Panc1 (cell line): ENCODE data around the gene LINGO1. TPM values are rescaled to one million over a fixed set of nuclear protein-coding genes. Genes with fewer than 3 reads are reported as not detected.

Experiments
- ATAC-seq: fragments of 200-7000 bp; cut with Tn5 transposase; 2 replicates; pipeline ENCODE4 v1.9.1; 2020; ENCODE audit warnings: mild to moderate bottlenecking, moderate library complexity
- BruUV-seq: library from RNA; stranded (reverse); fragments of 400-500 nt; replicated peaks from 2 replicates; lab custom pipeline; 2021; lab: Mats Ljungman, UMichigan
- CTCF ChIA-PET: fragments of 300-600 bp; sonication (Branson Sonifier 250); formaldehyde crosslinking; loops from one replicate; lab custom pipeline; 2022; ENCODE audit warnings: antibody characterized with exemption; lab: Charles Lee
- POLR2A ChIA-PET: fragments of 300-600 bp; sonication (Branson Sonifier 250); formaldehyde crosslinking; loops from one replicate; lab custom pipeline; 2022; ENCODE audit warnings: antibody characterized with exemption; lab: Charles Lee
- DNase-seq: peaks from one replicate; pipeline ENCODE4 v3.0.0-alpha.2; 2010; ENCODE audit warnings: low read depth, low spot score
- H3K27ac ChIP-seq: 2 replicates; pipeline ENCODE4 v1.5.1; 2011; ENCODE audit warnings: mild to moderate bottlenecking, low read length, inconsistent platforms
- H3K27me3 ChIP-seq: fragments of 200-500 bp; sonication (Bioruptor generic); 2 replicates; pipeline ENCODE4 v1.6.0; 2014; ENCODE audit warnings: low read length, inconsistent platforms; ENCODE audit not compliant: control insufficient read depth, insufficient read depth
- H3K36me3 ChIP-seq: fragments of 200-500 bp; sonication (Bioruptor generic); 2 replicates; pipeline ENCODE4 v1.5.1; 2014; ENCODE audit warnings: inconsistent platforms, mild to moderate bottlenecking, low read length, moderate library complexity; ENCODE audit not compliant: control insufficient read depth, insufficient read depth
- H3K4me1 ChIP-seq: 2 replicates; pipeline ENCODE4 v1.5.1; 2011; ENCODE audit warnings: inconsistent platforms, mild to moderate bottlenecking, low read length, moderate library complexity; ENCODE audit not compliant: control insufficient read depth, insufficient read depth
- H3K4me3 ChIP-seq, 2 experiments: 2 replicates each; pipeline ENCODE4 v1.5.1; 2011 to 2012; ENCODE audit warnings: low read depth in 2 of 2, low read length in 2 of 2, mild to moderate bottlenecking in 2 of 2, inconsistent platforms in 1 of 2, moderate library complexity in 1 of 2
- H3K9me3 ChIP-seq: fragments of 200-500 bp; sonication (Bioruptor generic); 2 replicates; pipeline ENCODE4 v1.5.1; 2014; ENCODE audit warnings: low read depth, mild to moderate bottlenecking, inconsistent platforms, low read length, moderate library complexity; ENCODE audit not compliant: control insufficient read depth, insufficient read depth
- POLR2AphosphoS5 ChIP-seq: IDR thresholded peaks from 2 replicates; pipeline ENCODE4 v1.6.1; 2012; ENCODE audit warnings: mild to moderate bottlenecking, low read depth, low read length, moderate library complexity
- SIN3A ChIP-seq: IDR thresholded peaks from 2 replicates; pipeline ENCODE4 v1.6.1; 2012; ENCODE audit warnings: low read depth, mild to moderate bottlenecking, low read length, moderate library complexity, borderline replicate concordance; ENCODE audit not compliant: insufficient read depth
- TCF7L2 ChIP-seq: IDR thresholded peaks from 2 replicates; pipeline ENCODE4 v1.6.1; 2011; ENCODE audit warnings: mild to moderate bottlenecking, low read depth, low read length, inconsistent platforms
- in situ Hi-C: cut with HindIII; loops from 2 replicates; pipeline ENCODE4 v1.10.0; 2016; ENCODE audit warnings: low sequenced_read_pairs, low pct_unique_long_range_greater_than_20kb
- intact Hi-C: fragments of 100-400 bp; cut with micrococcal nuclease; formaldehyde crosslinking; loops from one replicate; pipeline ENCODE4 v1.10.0; 2022; ENCODE audit not compliant: unreplicated experiment
- total RNA-seq: library from RNA; stranded (reverse); gene quantifications from one replicate; pipeline ENCODE4 v1.2.1, GENCODE V29; 2021; ENCODE audit not compliant: unreplicated experiment
- TF ChIP-seq, protein P1 (sequence below), 2 experiments: IDR thresholded peaks; 2 replicates each; pipeline ENCODE4 v1.6.1; 2011 to 2012; ENCODE audit warnings: low read depth in 2 of 2, control low read depth in 1 of 2, low read length in 1 of 2, mild to moderate bottlenecking in 1 of 2, moderate library complexity in 1 of 2; ENCODE audit not compliant: insufficient read depth in 1 of 2
- TF ChIP-seq, protein P2 (sequence below): fragments of 450-650 bp; IDR thresholded peaks from 2 replicates; pipeline ENCODE4 v1.5.1; 2017; ENCODE audit warnings: mild to moderate bottlenecking

Gene LINGO1
- total RNA-seq, 1 experiment from 2014 or later = 18.2 TPM

DNA sequence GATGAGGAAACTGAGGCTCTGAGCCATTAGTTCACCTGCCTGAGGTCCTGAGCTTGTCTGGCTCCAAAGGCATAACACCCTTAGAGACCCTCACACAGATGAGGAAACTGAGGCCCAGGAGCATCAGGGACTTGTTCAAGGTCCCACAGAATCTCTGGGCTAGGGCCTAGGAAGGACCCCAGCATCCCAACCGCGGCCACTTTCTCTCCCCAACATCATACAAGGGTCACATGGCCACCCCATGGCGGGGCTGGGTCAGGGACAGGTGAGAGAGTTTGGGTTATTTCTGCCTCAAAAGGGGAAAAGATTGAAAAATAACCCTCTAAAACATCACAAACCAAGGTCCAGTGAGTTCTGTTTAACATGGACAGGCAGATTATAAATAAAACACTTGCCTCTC is 6.7 kb downstream of the LINGO1 start:
- Histone ChIP-seq H3K9me3 (no peaks in the 10 kb centered on the region), H3K27me3 (no peaks in the 10 kb centered on the region), H3K36me3 (no peaks in the 10 kb centered on the region), H3K4me1 (peaks cover 40% of the 10 kb centered on the region), H3K4me3 (no peak overlapping the region), H3K27ac (no peak overlapping the region)
- ChIA-PET POLR2A (no interaction called here), CTCF (interaction anchor here (1.0 kb wide), 1 partner anchor 8 kb away, joined by 3 read pairs; no protein-coding TSS in a partner anchor)
- in situ Hi-C loops (no loop called here), intact Hi-C loops (no loop called here)
- BruUV-seq = no TSS peak
- TF ChIP-seq, protein P1, sequence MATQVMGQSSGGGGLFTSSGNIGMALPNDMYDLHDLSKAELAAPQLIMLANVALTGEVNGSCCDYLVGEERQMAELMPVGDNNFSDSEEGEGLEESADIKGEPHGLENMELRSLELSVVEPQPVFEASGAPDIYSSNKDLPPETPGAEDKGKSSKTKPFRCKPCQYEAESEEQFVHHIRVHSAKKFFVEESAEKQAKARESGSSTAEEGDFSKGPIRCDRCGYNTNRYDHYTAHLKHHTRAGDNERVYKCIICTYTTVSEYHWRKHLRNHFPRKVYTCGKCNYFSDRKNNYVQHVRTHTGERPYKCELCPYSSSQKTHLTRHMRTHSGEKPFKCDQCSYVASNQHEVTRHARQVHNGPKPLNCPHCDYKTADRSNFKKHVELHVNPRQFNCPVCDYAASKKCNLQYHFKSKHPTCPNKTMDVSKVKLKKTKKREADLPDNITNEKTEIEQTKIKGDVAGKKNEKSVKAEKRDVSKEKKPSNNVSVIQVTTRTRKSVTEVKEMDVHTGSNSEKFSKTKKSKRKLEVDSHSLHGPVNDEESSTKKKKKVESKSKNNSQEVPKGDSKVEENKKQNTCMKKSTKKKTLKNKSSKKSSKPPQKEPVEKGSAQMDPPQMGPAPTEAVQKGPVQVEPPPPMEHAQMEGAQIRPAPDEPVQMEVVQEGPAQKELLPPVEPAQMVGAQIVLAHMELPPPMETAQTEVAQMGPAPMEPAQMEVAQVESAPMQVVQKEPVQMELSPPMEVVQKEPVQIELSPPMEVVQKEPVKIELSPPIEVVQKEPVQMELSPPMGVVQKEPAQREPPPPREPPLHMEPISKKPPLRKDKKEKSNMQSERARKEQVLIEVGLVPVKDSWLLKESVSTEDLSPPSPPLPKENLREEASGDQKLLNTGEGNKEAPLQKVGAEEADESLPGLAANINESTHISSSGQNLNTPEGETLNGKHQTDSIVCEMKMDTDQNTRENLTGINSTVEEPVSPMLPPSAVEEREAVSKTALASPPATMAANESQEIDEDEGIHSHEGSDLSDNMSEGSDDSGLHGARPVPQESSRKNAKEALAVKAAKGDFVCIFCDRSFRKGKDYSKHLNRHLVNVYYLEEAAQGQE (IDR thresholded peaks at IDR 0.05; ENCODE audit: insufficient read depth in 1 of 2, low read depth in 2 of 2, low read length in 1 of 2) = no peak
- TF ChIP-seq TCF7L2 (no peak), POLR2AphosphoS5 (no peak), SIN3A (no peak)
- TF ChIP-seq, protein P2, sequence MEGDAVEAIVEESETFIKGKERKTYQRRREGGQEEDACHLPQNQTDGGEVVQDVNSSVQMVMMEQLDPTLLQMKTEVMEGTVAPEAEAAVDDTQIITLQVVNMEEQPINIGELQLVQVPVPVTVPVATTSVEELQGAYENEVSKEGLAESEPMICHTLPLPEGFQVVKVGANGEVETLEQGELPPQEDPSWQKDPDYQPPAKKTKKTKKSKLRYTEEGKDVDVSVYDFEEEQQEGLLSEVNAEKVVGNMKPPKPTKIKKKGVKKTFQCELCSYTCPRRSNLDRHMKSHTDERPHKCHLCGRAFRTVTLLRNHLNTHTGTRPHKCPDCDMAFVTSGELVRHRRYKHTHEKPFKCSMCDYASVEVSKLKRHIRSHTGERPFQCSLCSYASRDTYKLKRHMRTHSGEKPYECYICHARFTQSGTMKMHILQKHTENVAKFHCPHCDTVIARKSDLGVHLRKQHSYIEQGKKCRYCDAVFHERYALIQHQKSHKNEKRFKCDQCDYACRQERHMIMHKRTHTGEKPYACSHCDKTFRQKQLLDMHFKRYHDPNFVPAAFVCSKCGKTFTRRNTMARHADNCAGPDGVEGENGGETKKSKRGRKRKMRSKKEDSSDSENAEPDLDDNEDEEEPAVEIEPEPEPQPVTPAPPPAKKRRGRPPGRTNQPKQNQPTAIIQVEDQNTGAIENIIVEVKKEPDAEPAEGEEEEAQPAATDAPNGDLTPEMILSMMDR = no peak
- no peak for ATAC-seq
- no peak for DNase-seq

DNA sequence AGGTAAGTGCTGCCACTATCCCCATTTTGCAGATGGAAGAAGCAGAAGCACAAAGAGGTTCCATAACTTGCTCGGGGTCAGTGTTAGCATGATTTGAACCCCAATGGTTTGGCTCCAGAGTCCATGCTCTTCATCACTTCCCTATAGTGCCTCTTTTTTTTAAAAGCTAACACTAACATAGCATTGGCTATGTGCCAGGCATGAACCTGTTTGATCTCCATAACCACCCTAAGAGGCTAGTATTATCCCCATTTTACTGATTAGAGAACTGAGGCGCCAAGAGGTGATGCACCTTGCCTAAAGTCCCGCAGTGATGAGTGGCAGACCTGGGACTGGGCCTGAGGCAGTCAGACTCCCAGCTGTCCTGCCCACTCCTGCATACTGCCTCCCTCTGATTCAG is 7.3 kb downstream of the LINGO1 start:
- CTCF ChIA-PET = interaction anchor here (0.8 kb wide), 1 partner anchor 10 kb away, joined by 3 read pairs; no protein-coding TSS in a partner anchor
- BruUV-seq = no TSS peak

More for the DNA sequence above, 7.3 kb downstream of the LINGO1 start:
- no peaks in the 10 kb centered on the region for H3K36me3 ChIP-seq
- ATAC-seq (no peak), DNase-seq (no peak)
- H3K4me3 ChIP-seq = no peak overlapping the region
- H3K27ac ChIP-seq = no peak overlapping the region
- no peak for TF ChIP-seq POLR2AphosphoS5
- TF ChIP-seq SIN3A = no peak
- no peak for TF ChIP-seq TCF7L2
- TF ChIP-seq, protein P1 (IDR thresholded peaks at IDR 0.05; ENCODE audit: insufficient read depth in 1 of 2, low read depth in 2 of 2, low read length in 1 of 2) = no peak
- TF ChIP-seq, protein P2 = no peak
- POLR2A ChIA-PET = interaction anchor here (0.7 kb wide), 1 partner anchor 279 kb away, joined by 3 read pairs; no protein-coding TSS in a partner anchor
- H3K27me3 ChIP-seq = no peaks in the 10 kb centered on the region
- H3K9me3 ChIP-seq = no peaks in the 10 kb centered on the region
- in situ Hi-C loops = no loop called here
- intact Hi-C loops = no loop called here
- peaks cover 35% of the 10 kb centered on the region for H3K4me1 ChIP-seq
